Activated naive CD4-positive, alpha-beta T cell treated with anti-CD3 and anti-CD28 coated beads, Interleukin-2, amount 10 ng/mL, durations not matched to agents 7 days and 5 days (primary cell): ENCODE measurements around the gene CES2.
"Not testable (repeated sequence)": the region's sequence is repeated elsewhere in the genome, so short reads cannot be mapped to it uniquely, and the experiment has no call there.

Experiments used
- CTCF ChIA-PET: fragments of 350-600 bp; sonication (Branson Sonifier 250); formaldehyde crosslinking; loops from one replicate; lab custom pipeline; 2021; ENCODE audit warnings: antibody characterized with exemption; lab: Charles Lee
- DNase-seq: peaks from one replicate; pipeline ENCODE4 v3.0.0-alpha.2; 2020
- H3K27ac Mint-ChIP-seq: one replicate; pipeline ENCODE4 v1.8.0; 2021; ENCODE audit warnings: mild to moderate bottlenecking, moderate library complexity, mixed read lengths
- H3K27me3 Mint-ChIP-seq: one replicate; pipeline ENCODE4 v1.8.0; 2021; ENCODE audit warnings: mild to moderate bottlenecking, mixed read lengths
- H3K36me3 Mint-ChIP-seq: one replicate; pipeline ENCODE4 v1.8.0; 2021; ENCODE audit warnings: mixed read lengths
- H3K4me1 Mint-ChIP-seq: one replicate; pipeline ENCODE4 v1.8.0; 2021; ENCODE audit warnings: mixed read lengths
- H3K4me3 Mint-ChIP-seq: one replicate; pipeline ENCODE4 v1.8.0; 2021; ENCODE audit warnings: mild to moderate bottlenecking, moderate library complexity, mixed read lengths
- H3K9me3 Mint-ChIP-seq: one replicate; pipeline ENCODE4 v1.8.0; 2021; ENCODE audit warnings: mixed read lengths

Gene CES2

GRCh38 chr16:66964049-66964448 is 28.7 kb downstream of the CES2 start:
- peaks cover 52% of the 10 kb centered on the region for H3K27me3 Mint-ChIP-seq
- DNase-seq: no peak
- H3K4me3 Mint-ChIP-seq: no peak overlapping the region
- CTCF ChIA-PET: interaction anchor here (1.0 kb wide), 2 partner anchors 10 to 13 kb away, joined by 3 to 4 read pairs; no protein-coding TSS in a partner anchor
- no peaks in the 10 kb centered on the region for H3K9me3 Mint-ChIP-seq
- no peaks in the 10 kb centered on the region for H3K36me3 Mint-ChIP-seq
- H3K27ac Mint-ChIP-seq: no peak overlapping the region
- H3K4me1 Mint-ChIP-seq: peaks cover 29% of the 10 kb centered on the region

- CTCF ChIA-PET: interaction anchor here (5.8 kb wide), 1 partner anchor 9 kb away, joined by 39 read pairs; the partner anchor contains the start of gene CES3
These were observed 33.5 kb downstream of the CES2 start for GRCh38 chr16:66968847-66969246.

GRCh38 chr16:66970775-66971720 is 35.7 kb downstream of the CES2 start:
- no peak for DNase-seq
- Mint-ChIP-seq H3K27ac (no peak overlapping the region), H3K9me3 (no peaks in the 10 kb centered on the region), H3K36me3 (peaks cover 6% of the 10 kb centered on the region), H3K4me1 (peaks cover 13% of the 10 kb centered on the region), H3K4me3 (no peak overlapping the region), H3K27me3 (peaks cover 41% of the 10 kb centered on the region)
- CTCF ChIA-PET: interaction anchor here (5.8 kb wide), 1 partner anchor 11 kb away, joined by 39 read pairs; the partner anchor contains the start of gene CES3

More at GRCh38 chr16:66968847-66969246, 33.5 kb downstream of the CES2 start:
- Mint-ChIP-seq H3K4me1 (no peaks in the 10 kb centered on the region), H3K9me3 (no peaks in the 10 kb centered on the region), H3K4me3 (no peak overlapping the region), H3K27ac (no peak overlapping the region), H3K27me3 (peaks cover 56% of the 10 kb centered on the region), H3K36me3 (no peaks in the 10 kb centered on the region)
- DNase-seq: no peak

- H3K27me3 Mint-ChIP-seq: peaks cover 27% of the 10 kb centered on the region
- CTCF ChIA-PET: interaction anchor here (1.4 to 7.8 kb wide), 4 partner anchors 13 to 212 kb away, joined by 4 to 65 read pairs (median 23); partner anchors contain the start of gene CES3
- no peaks in the 10 kb centered on the region for H3K9me3 Mint-ChIP-seq
- peaks cover 26% of the 10 kb centered on the region for H3K4me1 Mint-ChIP-seq
- H3K27ac Mint-ChIP-seq: no peak overlapping the region
- no peak for DNase-seq
- peaks cover 6% of the 10 kb centered on the region for H3K36me3 Mint-ChIP-seq
- no peak overlapping the region for H3K4me3 Mint-ChIP-seq
These were observed 37.7 kb downstream of the CES2 start for GRCh38 chr16:66972983-66973382.

GRCh38 chr16:66973716-66974115 is 38.4 kb downstream of the CES2 start:
- Mint-ChIP-seq H3K4me1 (peaks cover 34% of the 10 kb centered on the region), H3K27ac (no peak overlapping the region), H3K27me3 (peaks cover 27% of the 10 kb centered on the region), H3K4me3 (no peak overlapping the region), H3K36me3 (peaks cover 6% of the 10 kb centered on the region), H3K9me3 (no peaks in the 10 kb centered on the region)
- DNase-seq: no peak
- CTCF ChIA-PET: interaction anchor here (1.5 to 7.8 kb wide), 3 partner anchors 14 to 212 kb away, joined by 7 to 65 read pairs (median 39); partner anchors contain the start of gene CES3

GRCh38 chr16:66974156-66974931 is 39.0 kb downstream of the CES2 start:
- CTCF ChIA-PET: interaction anchor here (0.8 to 7.8 kb wide), 5 partner anchors 13 to 211 kb away, joined by 3 to 65 read pairs (median 7); partner anchors contain the start of gene CES3
- H3K27me3 Mint-ChIP-seq: peaks cover 26% of the 10 kb centered on the region
- peaks cover 40% of the 10 kb centered on the region for H3K4me1 Mint-ChIP-seq
- H3K36me3 Mint-ChIP-seq, H3K9me3 Mint-ChIP-seq, DNase-seq: not testable (repeated sequence)
- H3K4me3 Mint-ChIP-seq: peak overlapping the region; percentile 56
- H3K27ac Mint-ChIP-seq: peak overlapping the region; percentile 20

GRCh38 chr16:66974932-66975246 is 39.6 kb downstream of the CES2 start:
- peak; percentile 68 for DNase-seq
- peak overlapping the region; percentile 20 for H3K27ac Mint-ChIP-seq
- H3K27me3 Mint-ChIP-seq: peaks cover 21% of the 10 kb centered on the region
- not testable (repeated sequence) for H3K9me3 Mint-ChIP-seq, H3K36me3 Mint-ChIP-seq
- CTCF ChIA-PET: interaction anchor here (0.8 to 7.8 kb wide), 6 partner anchors 14 to 180 kb away, joined by 3 to 65 read pairs (median 10); partner anchors contain the start of gene CES3
- H3K4me1 Mint-ChIP-seq: peaks cover 44% of the 10 kb centered on the region
- H3K4me3 Mint-ChIP-seq: peak overlapping the region; percentile 56

- CTCF ChIA-PET: interaction anchor here (1.1 to 7.8 kb wide), 11 partner anchors 13 to 209 kb away, joined by 3 to 65 read pairs (median 5); partner anchors contain the start of genes B3GNT9, CES3 and MATCAP1
- H3K4me3 Mint-ChIP-seq: peak overlapping the region; percentile 56
- H3K36me3 Mint-ChIP-seq: peaks cover 8% of the 10 kb centered on the region
- DNase-seq: no peak
- peaks cover 16% of the 10 kb centered on the region for H3K27me3 Mint-ChIP-seq
- peaks cover 48% of the 10 kb centered on the region for H3K4me1 Mint-ChIP-seq
- H3K9me3 Mint-ChIP-seq: no peaks in the 10 kb centered on the region
- H3K27ac Mint-ChIP-seq: peak overlapping the region; percentile 67
These were observed 40.1 kb downstream of the CES2 start for GRCh38 chr16:66975302-66975893.

- Mint-ChIP-seq H3K4me1 (peaks cover 58% of the 10 kb centered on the region), H3K4me3 (no peak overlapping the region), H3K9me3 (no peaks in the 10 kb centered on the region), H3K27ac (no peak overlapping the region), H3K27me3 (peaks cover 10% of the 10 kb centered on the region), H3K36me3 (peaks cover 12% of the 10 kb centered on the region)
- DNase-seq: no peak
- CTCF ChIA-PET: interaction anchor here (0.6 to 7.8 kb wide), 18 partner anchors 9 to 208 kb away, joined by 3 to 65 read pairs (median 4); partner anchors contain the start of genes B3GNT9, CES3 and MATCAP1
These were observed 41.4 kb downstream of the CES2 start for GRCh38 chr16:66976746-66977145.

GRCh38 chr16:66977341-66978113 is 42.2 kb downstream of the CES2 start:
- peak; percentile 94 for DNase-seq
- Mint-ChIP-seq H3K9me3 (no peaks in the 10 kb centered on the region), H3K27me3 (peaks cover 5% of the 10 kb centered on the region), H3K36me3 (peaks cover 18% of the 10 kb centered on the region), H3K27ac (peak overlapping the region; percentile 69), H3K4me1 (peaks cover 66% of the 10 kb centered on the region), H3K4me3 (no peak overlapping the region)
- CTCF ChIA-PET: interaction anchor here (0.5 to 7.8 kb wide), 17 partner anchors 14 to 207 kb away, joined by 3 to 65 read pairs (median 3); partner anchors contain the start of genes B3GNT9, CES3 and MATCAP1

- Mint-ChIP-seq H3K36me3 (peaks cover 21% of the 10 kb centered on the region), H3K27me3 (no peaks in the 10 kb centered on the region), H3K4me1 (peaks cover 80% of the 10 kb centered on the region), H3K4me3 (no peak overlapping the region), H3K9me3 (no peaks in the 10 kb centered on the region), H3K27ac (no peak overlapping the region)
- no peak for DNase-seq
- CTCF ChIA-PET: interaction anchor here (0.8 to 7.8 kb wide), 8 partner anchors 18 to 206 kb away, joined by 3 to 65 read pairs (median 5); partner anchors contain the start of genes CES3 and MATCAP1
These were observed 43.8 kb downstream of the CES2 start for GRCh38 chr16:66979011-66979717.

GRCh38 chr16:66983033-66983432 is 47.7 kb downstream of the CES2 start:
- DNase-seq: no peak
- H3K36me3 Mint-ChIP-seq: peaks cover 21% of the 10 kb centered on the region
- H3K9me3 Mint-ChIP-seq: no peaks in the 10 kb centered on the region
- no peak overlapping the region for H3K4me3 Mint-ChIP-seq
- H3K27ac Mint-ChIP-seq: peak overlapping the region; percentile 95
- peaks cover 88% of the 10 kb centered on the region for H3K4me1 Mint-ChIP-seq
- CTCF ChIA-PET: interaction anchor here (0.9 to 4.0 kb wide), 7 partner anchors 9 to 175 kb away, joined by 3 to 13 read pairs (median 3); no protein-coding TSS in a partner anchor
- H3K27me3 Mint-ChIP-seq: no peaks in the 10 kb centered on the region
